ENCODE results near the gene TMEM86A.
"Not testable (repeated sequence)": the region's sequence is repeated elsewhere in the genome, so short reads cannot be mapped to it uniquely, and the experiment has no call there.

Gene TMEM86A, protein sequence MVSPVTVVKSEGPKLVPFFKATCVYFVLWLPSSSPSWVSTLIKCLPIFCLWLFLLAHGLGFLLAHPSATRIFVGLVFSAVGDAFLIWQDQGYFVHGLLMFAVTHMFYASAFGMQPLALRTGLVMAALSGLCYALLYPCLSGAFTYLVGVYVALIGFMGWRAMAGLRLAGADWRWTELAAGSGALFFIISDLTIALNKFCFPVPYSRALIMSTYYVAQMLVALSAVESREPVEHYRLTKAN

DNA sequence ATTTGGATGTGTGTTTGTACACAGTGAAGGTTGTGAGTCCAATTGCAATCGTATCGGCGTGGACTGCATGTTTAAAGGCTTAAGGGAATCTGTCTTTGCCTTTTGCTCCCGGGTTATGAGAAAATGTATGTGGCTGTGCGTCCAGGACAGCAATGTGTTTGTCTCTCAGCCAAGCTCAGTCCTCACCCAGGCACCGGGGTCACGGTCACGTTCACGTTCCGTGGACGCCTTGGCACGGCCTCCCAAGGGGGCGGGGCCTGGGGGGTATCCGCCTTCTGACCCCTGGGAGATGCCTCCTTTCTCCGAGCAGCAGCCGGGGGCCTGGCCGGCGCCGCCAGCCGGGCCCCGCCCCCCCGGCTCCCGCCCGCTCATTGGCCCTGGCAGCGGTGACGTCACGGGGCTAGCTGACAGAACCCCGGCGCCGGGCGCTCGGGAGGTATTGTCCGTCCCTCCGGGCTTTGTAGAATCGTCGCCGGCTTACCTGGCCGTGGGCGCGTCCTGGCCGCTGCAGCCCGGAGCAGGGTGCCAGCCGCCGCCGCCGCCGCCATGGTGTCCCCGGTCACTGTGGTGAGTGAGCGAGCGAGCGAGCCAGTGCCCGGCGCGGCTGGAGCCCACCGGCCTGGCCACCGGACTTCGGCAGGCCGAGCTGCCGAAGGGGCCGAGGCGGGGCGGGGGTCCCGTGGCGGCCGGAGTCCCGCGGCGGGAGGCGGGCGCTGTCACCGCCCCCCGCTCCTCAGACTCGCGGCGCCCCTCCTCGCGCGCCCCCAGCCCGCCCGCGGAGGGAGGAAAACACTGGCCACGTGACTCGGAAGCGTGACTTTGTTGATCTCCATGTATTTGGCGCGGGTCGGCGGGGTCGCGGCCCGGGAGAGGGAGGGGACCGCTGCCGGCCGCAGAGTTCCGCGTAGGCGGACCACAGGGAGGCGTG lies at the start of gene TMEM86A:
Gene TMEM86A, plus strand, starts transcription at position 439 of the 928 bp plus-strand sequence. Its CDS starts 108 bp downstream, at position 547.
- peak within 1 kb of the TSS; percentile 51 for H3K27ac ChIP-seq
- no peak for TF ChIP-seq CTCF (IDR thresholded peaks at IDR 0.05)
- TF ChIP-seq ZFX (IDR thresholded peaks at IDR 0.05; ENCODE audit: borderline replicate concordance): no peak

DNA sequence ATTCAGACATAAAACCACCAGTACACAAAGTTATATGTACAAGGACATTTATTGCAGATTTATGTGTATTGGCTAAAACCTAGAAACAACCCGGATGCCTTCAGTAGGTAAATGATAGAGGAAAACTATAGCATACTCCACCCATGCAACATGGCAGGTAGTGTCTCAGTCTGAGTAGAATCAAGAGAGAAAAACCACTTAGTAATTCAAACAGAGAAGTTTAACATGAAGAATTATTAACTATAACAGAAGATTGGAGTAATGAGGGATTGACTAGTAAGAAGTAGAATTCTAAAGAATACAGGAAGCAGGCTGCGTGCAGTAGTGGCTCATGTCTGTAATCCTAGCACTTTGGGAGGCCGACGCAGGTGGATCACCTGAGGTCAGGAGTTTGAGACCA lies 48.2 kb upstream of the TMEM86A start:
- H3K27ac ChIP-seq: no peak overlapping the region
- no peak for TF ChIP-seq ZFX (IDR thresholded peaks at IDR 0.05; ENCODE audit: borderline replicate concordance)
- TF ChIP-seq CTCF (IDR thresholded peaks at IDR 0.05): no peak

- TF ChIP-seq ZFX (IDR thresholded peaks at IDR 0.05; ENCODE audit: borderline replicate concordance): no peak
- TF ChIP-seq CTCF (IDR thresholded peaks at IDR 0.05): peak; percentile 91
- H3K27ac ChIP-seq: no peak overlapping the region
These were observed 47.6 kb upstream of the TMEM86A start for GRCh38 chr11:18650859-18651557.

DNA sequence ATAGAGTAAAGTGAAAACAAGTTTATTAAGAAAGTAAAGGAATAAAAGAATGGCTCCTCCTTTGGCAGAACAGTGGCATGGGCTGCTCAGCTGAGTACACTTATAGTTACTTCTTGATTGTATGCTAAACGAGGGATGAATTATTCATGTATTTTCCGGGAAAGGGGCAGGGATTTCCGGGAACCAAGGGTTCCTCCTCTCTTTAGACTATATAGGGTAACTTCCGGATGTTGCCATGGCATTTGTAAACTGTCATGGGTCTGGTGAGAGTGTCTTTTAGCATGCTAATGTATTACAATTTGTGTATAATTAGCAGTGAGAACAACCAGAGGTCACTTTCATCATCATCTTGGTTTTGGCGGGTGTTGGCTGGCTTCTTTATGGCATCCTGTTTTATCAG lies 40.9 kb upstream of the TMEM86A start:
- no peak overlapping the region for H3K27ac ChIP-seq
- TF ChIP-seq ZFX (IDR thresholded peaks at IDR 0.05; ENCODE audit: borderline replicate concordance): no peak
- no peak for TF ChIP-seq CTCF (IDR thresholded peaks at IDR 0.05)

DNA sequence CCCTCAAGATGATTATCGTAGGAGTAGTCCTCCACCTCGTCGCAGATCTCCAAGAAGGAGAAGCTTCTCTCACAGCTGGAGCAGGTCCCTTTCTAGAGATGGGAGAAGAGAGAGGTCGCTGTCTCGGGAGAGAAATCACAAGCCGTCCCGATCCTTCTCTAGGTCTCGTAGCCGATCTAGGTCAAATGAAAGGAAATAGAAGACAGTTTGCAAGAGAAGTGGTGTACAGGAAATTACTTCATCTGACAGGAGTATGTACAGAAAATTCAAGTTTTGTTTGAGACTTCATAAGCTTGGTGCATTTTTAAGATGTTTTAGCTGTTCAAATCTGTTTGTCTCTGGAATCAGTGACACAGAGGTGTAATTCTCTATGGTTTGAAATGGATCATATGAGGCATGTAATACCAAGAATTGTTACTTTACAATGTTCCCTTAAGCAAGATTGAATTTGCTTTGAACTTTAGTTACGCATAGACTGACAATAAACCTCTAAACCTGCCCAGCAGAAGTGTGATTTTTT lies 33.2 kb upstream of the TMEM86A start:
- not testable (repeated sequence) for H3K27ac ChIP-seq

GRCh38 chr11:18668131-18668530 lies 30.4 kb upstream of the TMEM86A start:
- H3K27ac ChIP-seq: no peak overlapping the region
- no peak for TF ChIP-seq CTCF (IDR thresholded peaks at IDR 0.05)

- no peak overlapping the region for H3K27ac ChIP-seq
These were observed 29.4 kb upstream of the TMEM86A start for GRCh38 chr11:18669219-18669596.

More at GRCh38 chr11:18669219-18669596, 29.4 kb upstream of the TMEM86A start:
- TF ChIP-seq CTCF (IDR thresholded peaks at IDR 0.05) (no peak), ZFX (IDR thresholded peaks at IDR 0.05; ENCODE audit: borderline replicate concordance) (no peak)

Data from 22Rv1 (cell line).